Measurements from ENCODE around the gene CETN3. TPM values are rescaled to one million over a fixed set of nuclear protein-coding genes. Genes with fewer than 3 reads are reported as not detected.

Gene CETN3
- total RNA-seq, 1 experiment from 2014 or later = 38.5 TPM

DNA sequence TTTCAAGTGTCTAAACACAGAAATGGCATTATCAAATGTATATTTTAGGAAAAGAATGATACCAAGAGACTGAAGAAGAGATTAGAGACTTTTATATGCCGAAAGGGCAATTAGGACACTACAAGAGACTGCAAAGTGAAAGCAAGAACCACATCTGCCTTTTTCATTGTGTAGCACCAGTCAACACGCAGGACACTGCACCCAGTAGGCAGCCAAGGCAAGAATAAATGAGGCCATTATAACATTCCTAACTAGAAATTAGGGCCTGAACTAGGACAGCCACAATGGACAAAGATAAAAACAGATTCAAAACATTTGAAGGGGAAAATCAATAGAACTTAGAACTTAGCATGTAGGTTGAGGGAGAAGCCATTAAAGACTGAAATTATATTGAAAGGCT lies 10.8 kb downstream of the CETN3 start:
- no peaks in the 10 kb centered on the region for H3K9me3 Mint-ChIP-seq (ENCODE audit: unreplicated experiment)
- H3K4me1 Mint-ChIP-seq (ENCODE audit: low read depth, unreplicated experiment) = no peaks in the 10 kb centered on the region
- no peak overlapping the region for H3K4me3 Mint-ChIP-seq (ENCODE audit: unreplicated experiment)
- no peaks in the 10 kb centered on the region for H3K36me3 ChIP-seq (ENCODE audit: control insufficient read depth, insufficient read depth, low read length)
- TF ChIP-seq, protein P1, sequence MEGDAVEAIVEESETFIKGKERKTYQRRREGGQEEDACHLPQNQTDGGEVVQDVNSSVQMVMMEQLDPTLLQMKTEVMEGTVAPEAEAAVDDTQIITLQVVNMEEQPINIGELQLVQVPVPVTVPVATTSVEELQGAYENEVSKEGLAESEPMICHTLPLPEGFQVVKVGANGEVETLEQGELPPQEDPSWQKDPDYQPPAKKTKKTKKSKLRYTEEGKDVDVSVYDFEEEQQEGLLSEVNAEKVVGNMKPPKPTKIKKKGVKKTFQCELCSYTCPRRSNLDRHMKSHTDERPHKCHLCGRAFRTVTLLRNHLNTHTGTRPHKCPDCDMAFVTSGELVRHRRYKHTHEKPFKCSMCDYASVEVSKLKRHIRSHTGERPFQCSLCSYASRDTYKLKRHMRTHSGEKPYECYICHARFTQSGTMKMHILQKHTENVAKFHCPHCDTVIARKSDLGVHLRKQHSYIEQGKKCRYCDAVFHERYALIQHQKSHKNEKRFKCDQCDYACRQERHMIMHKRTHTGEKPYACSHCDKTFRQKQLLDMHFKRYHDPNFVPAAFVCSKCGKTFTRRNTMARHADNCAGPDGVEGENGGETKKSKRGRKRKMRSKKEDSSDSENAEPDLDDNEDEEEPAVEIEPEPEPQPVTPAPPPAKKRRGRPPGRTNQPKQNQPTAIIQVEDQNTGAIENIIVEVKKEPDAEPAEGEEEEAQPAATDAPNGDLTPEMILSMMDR (IDR thresholded peaks at IDR 0.05; ENCODE audit: insufficient read depth in 1 of 2, low read depth in 1 of 2, low read length in 1 of 2, severe bottlenecking in 1 of 2, unreplicated experiment in 1 of 2) = no peak
- intact Hi-C loops (cut with micrococcal nuclease; ENCODE audit: unreplicated experiment) = no loop called here
- no peak overlapping the region for H3K27ac Mint-ChIP-seq (ENCODE audit: unreplicated experiment)
- DNase-seq = no peak
- H3K36me3 Mint-ChIP-seq (ENCODE audit: insufficient read depth, unreplicated experiment) = peaks cover 23% of the 10 kb centered on the region
- ChIA-PET CTCF (no interaction called here), POLR2A (no interaction called here)
- no peaks in the 10 kb centered on the region for H3K27me3 ChIP-seq (replicated peaks; ENCODE audit: control insufficient read depth, insufficient read depth, low read length)
- H3K27me3 Mint-ChIP-seq (ENCODE audit: insufficient read depth, unreplicated experiment) = no peaks in the 10 kb centered on the region
- no TSS peak for BruUV-seq (replicated peaks)
- H3K9me3 ChIP-seq = no peaks in the 10 kb centered on the region
- no peaks in the 10 kb centered on the region for H3K4me1 ChIP-seq
- H3K4me3 ChIP-seq (ENCODE audit: low read depth, low read length) = no peak overlapping the region

DNA sequence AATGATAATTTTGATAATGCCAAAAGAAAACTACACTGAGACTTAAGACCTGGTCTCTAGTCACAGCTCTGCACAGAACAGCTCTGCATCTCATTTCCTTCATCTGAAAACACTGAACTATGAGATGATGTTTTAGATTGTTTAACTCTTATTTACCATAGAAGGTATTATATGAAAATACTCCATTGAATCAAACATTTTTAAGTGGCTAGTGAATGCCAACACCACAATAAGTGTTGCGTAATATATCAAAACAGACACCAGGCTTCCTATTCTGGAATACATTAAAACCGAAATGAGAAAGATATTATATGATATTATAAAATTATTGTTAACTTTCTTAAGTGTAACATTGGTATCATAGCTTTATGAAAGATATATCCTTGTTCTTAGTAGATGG lies 14.6 kb downstream of the CETN3 start:
- TF ChIP-seq, protein P1 (IDR thresholded peaks at IDR 0.05; ENCODE audit: insufficient read depth in 1 of 2, low read depth in 1 of 2, low read length in 1 of 2, severe bottlenecking in 1 of 2, unreplicated experiment in 1 of 2) = no peak
- POLR2A ChIA-PET = no interaction called here
- Mint-ChIP-seq H3K27me3 (ENCODE audit: insufficient read depth, unreplicated experiment) (no peaks in the 10 kb centered on the region), H3K4me1 (ENCODE audit: low read depth, unreplicated experiment) (peaks cover 12% of the 10 kb centered on the region), H3K27ac (ENCODE audit: unreplicated experiment) (no peak overlapping the region), H3K36me3 (ENCODE audit: insufficient read depth, unreplicated experiment) (peaks cover 13% of the 10 kb centered on the region), H3K9me3 (ENCODE audit: unreplicated experiment) (no peaks in the 10 kb centered on the region), H3K4me3 (ENCODE audit: unreplicated experiment) (no peak overlapping the region)
- no peaks in the 10 kb centered on the region for H3K36me3 ChIP-seq (ENCODE audit: control insufficient read depth, insufficient read depth, low read length)
- DNase-seq = no peak
- H3K4me1 ChIP-seq = no peaks in the 10 kb centered on the region
- BruUV-seq (replicated peaks) = no TSS peak
- intact Hi-C loops (cut with micrococcal nuclease; ENCODE audit: unreplicated experiment) = no loop called here
- no peak overlapping the region for H3K4me3 ChIP-seq (ENCODE audit: low read depth, low read length)
- H3K27me3 ChIP-seq (replicated peaks; ENCODE audit: control insufficient read depth, insufficient read depth, low read length) = no peaks in the 10 kb centered on the region
- CTCF ChIA-PET = no interaction called here
- H3K9me3 ChIP-seq = no peaks in the 10 kb centered on the region

DNA sequence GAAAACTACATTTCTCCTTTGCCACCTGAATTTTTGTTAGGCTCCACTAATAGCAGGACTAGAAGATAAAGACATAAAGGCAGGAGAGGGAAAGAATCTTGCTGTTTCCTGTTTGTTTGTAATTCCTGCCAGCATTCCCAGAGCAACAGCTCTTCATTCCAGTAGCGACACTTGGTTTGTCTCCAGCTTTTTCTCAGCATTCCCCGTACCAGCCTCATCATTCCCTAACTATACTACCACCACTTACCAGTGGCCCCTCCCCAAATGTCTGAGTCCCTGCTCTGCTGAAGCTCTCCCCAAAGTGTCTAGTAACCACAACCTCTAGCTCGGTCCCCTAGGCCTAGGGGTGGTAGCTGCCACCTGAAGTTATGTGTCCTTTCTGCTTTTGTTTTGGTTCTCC lies 18.6 kb downstream of the CETN3 start:
- H3K36me3 Mint-ChIP-seq (ENCODE audit: insufficient read depth, unreplicated experiment) = no peaks in the 10 kb centered on the region
- CTCF ChIA-PET = interaction anchor here (0.5 kb wide), 1 partner anchor 15 kb away, joined by 10 read pairs; no protein-coding TSS in a partner anchor
- H3K9me3 Mint-ChIP-seq (ENCODE audit: unreplicated experiment) = no peaks in the 10 kb centered on the region
- no peaks in the 10 kb centered on the region for H3K36me3 ChIP-seq (ENCODE audit: control insufficient read depth, insufficient read depth, low read length)
- TF ChIP-seq, protein P1 (IDR thresholded peaks at IDR 0.05; ENCODE audit: insufficient read depth in 1 of 2, low read depth in 1 of 2, low read length in 1 of 2, severe bottlenecking in 1 of 2, unreplicated experiment in 1 of 2) = no peak
- H3K4me1 Mint-ChIP-seq (ENCODE audit: low read depth, unreplicated experiment) = peaks cover 12% of the 10 kb centered on the region
- H3K27ac Mint-ChIP-seq (ENCODE audit: unreplicated experiment) = no peak overlapping the region
- no peaks in the 10 kb centered on the region for H3K9me3 ChIP-seq
- POLR2A ChIA-PET = no interaction called here
- H3K4me3 ChIP-seq (ENCODE audit: low read depth, low read length) = no peak overlapping the region
- intact Hi-C loops (cut with micrococcal nuclease; ENCODE audit: unreplicated experiment) = no loop called here
- no TSS peak for BruUV-seq (replicated peaks)
- no peak overlapping the region for H3K4me3 Mint-ChIP-seq (ENCODE audit: unreplicated experiment)
- H3K27me3 Mint-ChIP-seq (ENCODE audit: insufficient read depth, unreplicated experiment) = no peaks in the 10 kb centered on the region
- no peaks in the 10 kb centered on the region for H3K4me1 ChIP-seq
- DNase-seq = no peak
- no peaks in the 10 kb centered on the region for H3K27me3 ChIP-seq (replicated peaks; ENCODE audit: control insufficient read depth, insufficient read depth, low read length)
